ENCODE results near the gene RNF167. TPM values are rescaled to one million over a fixed set of nuclear protein-coding genes. Genes with fewer than 3 reads are reported as not detected.
"Not testable (repeated sequence)": the region's sequence is repeated elsewhere in the genome, so short reads cannot be mapped to it uniquely, and the experiment has no call there.

The RNF167 gene
- total and polyA plus RNA-seq, 2 donors from 2014 or later: 95.0 to 188 TPM

GRCh38 chr17:4908301-4908700, 31.8 kb upstream of the RNF167 start:
- Histone ChIP-seq H3K4me3 (ENCODE audit: low read length in 3 of 3) (no peak overlapping the region), H3K9me3 (ENCODE audit: control insufficient read depth in 2 of 3, insufficient read depth in 1 of 3, low read length in 3 of 3) (no peaks in the 10 kb centered on the region), H3K4me1 (ENCODE audit: control insufficient read depth in 2 of 3, insufficient read depth in 2 of 3, low read depth in 1 of 3, low read length in 3 of 3) (peaks cover 0 to 15% (median 8%) of the 10 kb centered on the region in 3 donors), H3K9ac (ENCODE audit: low read length in 3 of 3) (peak overlapping the region in 1 of 3 donors; percentile 10), H3K27ac (ENCODE audit: low read depth in 2 of 2, low read length in 2 of 2) (peak overlapping the region; percentile 2 to 9), H3K27me3 (ENCODE audit: control insufficient read depth, insufficient read depth, low read length) (no peaks in the 10 kb centered on the region), H3K36me3 (ENCODE audit: control insufficient read depth in 2 of 3, insufficient read depth in 3 of 3, low read length in 3 of 3) (no peaks in the 10 kb centered on the region)
- TF ChIP-seq CTCF (IDR thresholded peaks at IDR 0.05; ENCODE audit: borderline replicate concordance, extremely low read depth, insufficient read depth): no peak
- intact Hi-C loops (cut with DNase I): no loop called here
- no peak for FAIRE-seq
- DNase-seq: peak in 2 of 5 donors; percentile 19 to 69

- peak; percentile 94 to 96 (median 96) for DNase-seq
- peaks cover 0 to 14% (median 7%) of the 10 kb centered on the region in 3 donors for H3K4me1 ChIP-seq (ENCODE audit: control insufficient read depth in 2 of 3, insufficient read depth in 2 of 3, low read depth in 1 of 3, low read length in 3 of 3)
- peak overlapping the region; percentile 53 to 67 for H3K27ac ChIP-seq (ENCODE audit: low read depth in 2 of 2, low read length in 2 of 2)
- peak; percentile 86 for TF ChIP-seq CTCF (IDR thresholded peaks at IDR 0.05; ENCODE audit: borderline replicate concordance, extremely low read depth, insufficient read depth)
- no peak overlapping the region for H3K4me3 ChIP-seq (ENCODE audit: low read length in 3 of 3)
- FAIRE-seq: no peak
- intact Hi-C loops (cut with DNase I): no loop called here
- peak overlapping the region in 1 of 3 donors; percentile 10 for H3K9ac ChIP-seq (ENCODE audit: low read length in 3 of 3)
- H3K27me3 ChIP-seq (ENCODE audit: control insufficient read depth, insufficient read depth, low read length): no peaks in the 10 kb centered on the region
- no peaks in the 10 kb centered on the region for H3K36me3 ChIP-seq (ENCODE audit: control insufficient read depth in 2 of 3, insufficient read depth in 3 of 3, low read length in 3 of 3)
- no peaks in the 10 kb centered on the region for H3K9me3 ChIP-seq (ENCODE audit: control insufficient read depth in 2 of 3, insufficient read depth in 1 of 3, low read length in 3 of 3)
These were observed 31.2 kb upstream of the RNF167 start for GRCh38 chr17:4908711-4909496.

DNA sequence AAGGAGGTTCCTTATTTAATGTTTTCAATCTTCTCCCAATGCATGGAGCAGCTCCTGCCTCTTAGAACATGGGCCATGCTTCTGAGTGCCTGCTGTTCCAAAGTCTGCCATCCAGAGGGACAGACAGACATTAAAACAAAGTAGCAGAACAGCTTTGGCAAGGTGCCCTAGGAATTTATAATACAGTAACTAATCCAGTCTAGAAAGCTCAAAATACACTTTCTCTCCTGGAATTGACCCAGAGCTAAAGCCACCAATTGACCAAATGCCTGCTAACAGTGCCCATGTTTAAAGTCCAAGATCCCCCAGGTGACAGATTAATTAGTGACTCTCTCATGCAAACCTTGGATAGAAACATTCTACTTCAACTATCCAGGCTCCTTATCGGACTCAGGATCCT, 26.1 kb upstream of the RNF167 start:
- intact Hi-C loops (cut with DNase I): no loop called here
- peaks cover 0 to 7% (median 5%) of the 10 kb centered on the region in 3 donors for H3K4me1 ChIP-seq (ENCODE audit: control insufficient read depth in 2 of 3, insufficient read depth in 2 of 3, low read depth in 1 of 3, low read length in 3 of 3)
- H3K36me3 ChIP-seq (ENCODE audit: control insufficient read depth in 2 of 3, insufficient read depth in 3 of 3, low read length in 3 of 3): no peaks in the 10 kb centered on the region
- no peaks in the 10 kb centered on the region for H3K27me3 ChIP-seq (ENCODE audit: control insufficient read depth, insufficient read depth, low read length)
- no peak for FAIRE-seq
- H3K9me3 ChIP-seq (ENCODE audit: control insufficient read depth in 2 of 3, insufficient read depth in 1 of 3, low read length in 3 of 3): no peaks in the 10 kb centered on the region
- no peak overlapping the region for H3K27ac ChIP-seq (ENCODE audit: low read depth in 2 of 2, low read length in 2 of 2)
- peak; percentile 16 for TF ChIP-seq CTCF (IDR thresholded peaks at IDR 0.05; ENCODE audit: borderline replicate concordance, extremely low read depth, insufficient read depth)
- no peak overlapping the region for H3K4me3 ChIP-seq (ENCODE audit: low read length in 3 of 3)
- H3K9ac ChIP-seq (ENCODE audit: low read length in 3 of 3): no peak overlapping the region
- DNase-seq: peak in 2 of 5 donors; percentile 46 to 55

GRCh38 chr17:4914551-4914950, 25.5 kb upstream of the RNF167 start:
- H3K4me1 ChIP-seq (ENCODE audit: control insufficient read depth in 2 of 3, insufficient read depth in 2 of 3, low read depth in 1 of 3, low read length in 3 of 3); H3K9me3 ChIP-seq (ENCODE audit: control insufficient read depth in 2 of 3, insufficient read depth in 1 of 3, low read length in 3 of 3); FAIRE-seq; DNase-seq; intact Hi-C loops (cut with DNase I); H3K36me3 ChIP-seq (ENCODE audit: control insufficient read depth in 2 of 3, insufficient read depth in 3 of 3, low read length in 3 of 3); H3K4me3 ChIP-seq (ENCODE audit: low read length in 3 of 3); H3K9ac ChIP-seq (ENCODE audit: low read length in 3 of 3); H3K27me3 ChIP-seq (ENCODE audit: control insufficient read depth, insufficient read depth, low read length): not testable (repeated sequence)
- H3K27ac ChIP-seq (ENCODE audit: low read depth in 2 of 2, low read length in 2 of 2): peak overlapping the region in 1 of 2 donors; percentile 52

Data from kidney (tissue), 14 donors.